ENCODE measurements around the gene APOBEC3B. TPM values are rescaled to one million over a fixed set of nuclear protein-coding genes. Genes with fewer than 3 reads are reported as not detected.
"Not testable (repeated sequence)": the region's sequence is repeated elsewhere in the genome, so short reads cannot be mapped to it uniquely, and the experiment has no call there.

APOBEC3B gene
- total RNA-seq, 1 donor from 2014 or later, result not detected

DNA sequence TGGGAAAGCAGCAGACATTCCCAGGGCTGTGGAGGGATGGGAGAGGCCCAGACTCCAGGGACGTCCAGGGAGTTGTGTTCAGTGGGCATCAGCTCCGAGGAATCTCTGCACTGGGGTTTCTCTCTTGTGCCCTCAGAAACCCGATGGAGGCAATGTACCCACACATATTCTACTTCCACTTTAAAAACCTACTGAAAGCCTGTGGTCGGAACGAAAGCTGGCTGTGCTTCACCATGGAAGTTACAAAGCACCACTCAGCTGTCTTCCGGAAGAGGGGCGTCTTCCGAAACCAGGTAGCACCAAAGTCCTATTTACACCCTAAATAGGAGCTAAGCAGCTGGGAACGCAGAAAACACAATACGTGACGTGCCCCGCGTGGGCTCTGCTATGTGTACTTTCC lies 47.1 kb downstream of the APOBEC3B start:
- no peak for DNase-seq (ENCODE audit: low spot score)
- H3F3A ChIP-seq (ENCODE audit: low read depth), result no peaks in the 10 kb centered on the region
- peaks cover 13% of the 10 kb centered on the region for H3K4me1 Mint-ChIP-seq
- TF ChIP-seq CTCF (IDR thresholded peaks at IDR 0.05) (no peak), EZH2 (IDR thresholded peaks at IDR 0.05) (no peak), EZH2phosphoT487 (IDR thresholded peaks at IDR 0.05) (no peak)
- no peaks in the 10 kb centered on the region for H3K9me3 Mint-ChIP-seq
- no peak overlapping the region for H3K27ac Mint-ChIP-seq
- no peak overlapping the region for H3K9ac ChIP-seq
- no peak overlapping the region for H2AFZ ChIP-seq (replicated peaks)
- H3K4me1 ChIP-seq, result peaks cover 5% of the 10 kb centered on the region
- H3K27ac ChIP-seq, result no peak overlapping the region
- H3K79me2 ChIP-seq (ENCODE audit: low read depth), result no peaks in the 10 kb centered on the region
- no peaks in the 10 kb centered on the region for H4K20me1 ChIP-seq (ENCODE audit: low read depth)
- H3K27me3 ChIP-seq, result no peaks in the 10 kb centered on the region
- no peaks in the 10 kb centered on the region for H3K36me3 Mint-ChIP-seq
- no peaks in the 10 kb centered on the region for H3K36me3 ChIP-seq
- H3K4me3 ChIP-seq, result no peak overlapping the region
- no peak overlapping the region for H3K4me3 Mint-ChIP-seq
- no peak overlapping the region for H3K4me2 ChIP-seq
- no peaks in the 10 kb centered on the region for H3K9me3 ChIP-seq (ENCODE audit: low read depth)
- peaks cover 8% of the 10 kb centered on the region for H3K27me3 Mint-ChIP-seq (ENCODE audit: insufficient read depth, low read depth)

DNA sequence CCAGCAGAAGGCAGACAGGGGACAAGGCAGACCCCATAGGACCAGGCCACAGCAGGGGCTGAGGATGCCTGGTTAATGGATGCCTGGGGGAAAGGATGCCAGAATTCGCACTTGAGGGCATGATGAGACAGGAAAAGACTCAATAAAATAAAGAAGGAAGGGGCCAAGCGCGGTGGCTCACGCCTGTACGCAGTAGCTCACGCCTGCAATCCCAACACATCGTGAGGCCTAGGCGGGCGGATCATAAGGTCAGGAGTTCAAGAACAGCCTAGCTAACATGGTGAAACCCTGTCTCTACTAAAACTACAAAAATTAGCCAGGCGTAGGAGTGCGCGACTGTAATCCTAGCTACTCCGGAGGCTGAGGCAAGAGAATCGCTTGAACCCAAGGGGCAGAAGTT lies 48.6 kb downstream of the APOBEC3B start:
- H3K9ac ChIP-seq, result no peak overlapping the region
- no peak overlapping the region for H2AFZ ChIP-seq (replicated peaks)
- no peak overlapping the region for H3K4me3 ChIP-seq
- Mint-ChIP-seq H3K9me3 (no peaks in the 10 kb centered on the region), H3K27ac (peak overlapping the region; percentile 91), H3K4me1 (peaks cover 13% of the 10 kb centered on the region), H3K36me3 (no peaks in the 10 kb centered on the region), H3K27me3 (ENCODE audit: insufficient read depth, low read depth) (peaks cover 5% of the 10 kb centered on the region), H3K4me3 (no peak overlapping the region)
- H3K79me2 ChIP-seq (ENCODE audit: low read depth), result no peaks in the 10 kb centered on the region
- no peaks in the 10 kb centered on the region for H3F3A ChIP-seq (ENCODE audit: low read depth)
- TF ChIP-seq EZH2 (IDR thresholded peaks at IDR 0.05) (no peak), CTCF (IDR thresholded peaks at IDR 0.05) (no peak)
- no peaks in the 10 kb centered on the region for H3K36me3 ChIP-seq
- no peak for DNase-seq (ENCODE audit: low spot score)
- H3K27me3 ChIP-seq, result no peaks in the 10 kb centered on the region
- H3K4me2 ChIP-seq, result no peak overlapping the region
- H3K27ac ChIP-seq, result no peak overlapping the region
- H4K20me1 ChIP-seq (ENCODE audit: low read depth), result no peaks in the 10 kb centered on the region
- peaks cover 5% of the 10 kb centered on the region for H3K4me1 ChIP-seq
- no peaks in the 10 kb centered on the region for H3K9me3 ChIP-seq (ENCODE audit: low read depth)

DNA sequence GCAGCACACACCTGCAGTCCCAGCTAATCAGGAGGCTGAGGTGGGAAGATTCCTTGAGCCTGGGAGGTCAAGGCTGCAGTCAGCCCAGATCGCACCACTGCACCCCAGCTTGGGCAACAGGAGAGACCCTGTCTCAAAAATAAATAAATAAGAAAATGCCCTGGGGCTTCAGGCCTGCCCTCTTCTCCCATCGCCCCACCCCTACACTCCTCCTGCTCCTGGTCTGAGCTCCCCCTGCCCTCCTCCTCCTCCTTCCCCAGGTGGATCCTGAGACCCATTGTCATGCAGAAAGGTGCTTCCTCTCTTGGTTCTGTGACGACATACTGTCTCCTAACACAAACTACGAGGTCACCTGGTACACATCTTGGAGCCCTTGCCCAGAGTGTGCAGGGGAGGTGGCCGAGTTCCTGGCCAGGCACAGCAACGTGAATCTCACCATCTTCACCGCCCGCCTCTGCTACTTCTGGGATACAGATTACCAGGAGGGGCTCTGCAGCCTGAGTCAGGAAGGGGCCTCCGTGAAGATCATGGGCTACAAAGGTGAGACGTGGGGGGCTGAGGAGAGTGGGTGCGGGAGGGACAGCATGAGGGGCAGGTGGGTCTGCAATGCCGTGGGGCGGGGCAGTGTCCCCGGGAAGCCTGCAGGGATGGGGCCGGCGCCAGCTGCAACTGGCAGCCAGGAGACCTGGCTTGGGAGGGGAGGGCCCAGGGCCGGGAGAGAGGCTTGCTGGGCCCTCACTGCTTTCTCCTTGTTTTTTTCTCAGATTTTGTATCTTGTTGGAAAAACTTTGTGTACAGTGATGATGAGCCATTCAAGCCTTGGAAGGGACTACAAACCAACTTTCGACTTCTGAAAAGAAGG lies 49.5 kb downstream of the APOBEC3B start:
- not testable (repeated sequence) for H3K27me3 Mint-ChIP-seq (ENCODE audit: insufficient read depth, low read depth); H3K36me3 ChIP-seq; H3F3A ChIP-seq (ENCODE audit: low read depth); H3K36me3 Mint-ChIP-seq; H3K4me1 ChIP-seq; H3K9me3 Mint-ChIP-seq; DNase-seq (ENCODE audit: low spot score); H3K27ac Mint-ChIP-seq; H3K9ac ChIP-seq; H3K79me2 ChIP-seq (ENCODE audit: low read depth); H4K20me1 ChIP-seq (ENCODE audit: low read depth); H3K27ac ChIP-seq; H3K27me3 ChIP-seq; H3K4me3 ChIP-seq; H3K4me2 ChIP-seq; H3K9me3 ChIP-seq (ENCODE audit: low read depth); H3K4me3 Mint-ChIP-seq
- peaks cover 13% of the 10 kb centered on the region for H3K4me1 Mint-ChIP-seq
- H2AFZ ChIP-seq (replicated peaks), result peak overlapping the region; percentile 87

GRCh38 chr22:39037071-39037470 lies 54.9 kb downstream of the APOBEC3B start:
- H3K27me3 Mint-ChIP-seq (ENCODE audit: insufficient read depth, low read depth); H4K20me1 ChIP-seq (ENCODE audit: low read depth); H3K9ac ChIP-seq; H3K27ac ChIP-seq; H3K27me3 ChIP-seq; DNase-seq (ENCODE audit: low spot score); H3K27ac Mint-ChIP-seq; H3K36me3 ChIP-seq; H3K9me3 Mint-ChIP-seq; H2AFZ ChIP-seq (replicated peaks); H3K79me2 ChIP-seq (ENCODE audit: low read depth); H3K9me3 ChIP-seq (ENCODE audit: low read depth); H3K4me3 ChIP-seq; H3K4me3 Mint-ChIP-seq; H3K36me3 Mint-ChIP-seq; H3K4me2 ChIP-seq: not testable (repeated sequence)
- H3K4me1 Mint-ChIP-seq, result peaks cover 29% of the 10 kb centered on the region
- H3F3A ChIP-seq (ENCODE audit: low read depth), result peaks cover 12% of the 10 kb centered on the region
- H3K4me1 ChIP-seq, result peaks cover 21% of the 10 kb centered on the region
